Cardiac fibroblast (primary cell): Measurements from ENCODE around the gene NHLRC1.
A peak's percentile ranks its signal among the peaks of the same experiment; 100 is the strongest.

Source experiments
- DNase-seq, 2 donors: peaks; one replicate each; pipeline versions ENCODE4 v3.0.0 to v3.0.0-alpha.2; 2010; ENCODE audit warnings: low read depth in 2 of 2
- H3K4me3 ChIP-seq, 2 donors: replicated peaks in 1 of 2; 1 replicate in 1 of 2; 2 replicates in 1 of 2; pipeline ENCODE4 v1.5.1; 2011; ENCODE audit warnings: low read depth in 2 of 2, low read length in 2 of 2, mild to moderate bottlenecking in 2 of 2, moderate library complexity in 1 of 2
- CTCF ChIP-seq: IDR thresholded peaks from one replicate; pipeline ENCODE4 v1.5.1; 2011; ENCODE audit warnings: low read depth, mild to moderate bottlenecking, low read length, inconsistent platforms

The NHLRC1 gene

GRCh38 chr6:18161431-18161830 lies 39.0 kb upstream of the NHLRC1 start:
- no peak for TF ChIP-seq CTCF
- peak in 1 of 2 donors; percentile 14 for DNase-seq

GRCh38 chr6:18160911-18161310 lies 38.4 kb upstream of the NHLRC1 start:
- no peak for TF ChIP-seq CTCF
- H3K4me3 ChIP-seq: no peak overlapping the region
- peak in 1 of 2 donors; percentile 9 for DNase-seq

More at GRCh38 chr6:18161431-18161830, 39.0 kb upstream of the NHLRC1 start:
- H3K4me3 ChIP-seq: no peak overlapping the region

GRCh38 chr6:18155864-18156421 lies 33.5 kb upstream of the NHLRC1 start:
- peak; percentile 26 to 37 for DNase-seq
- peak overlapping the region; percentile 95 to 100 for H3K4me3 ChIP-seq
- TF ChIP-seq CTCF: peak; percentile 35

GRCh38 chr6:18155150-18155863 lies 32.8 kb upstream of the NHLRC1 start, which contains the start of gene KDM1B:
TSS of gene KDM1B (plus strand) at chr6:18155422. CDS start at chr6:18159896, 4,474 bp downstream.
- DNase-seq: peak; percentile 98 to 99
- TF ChIP-seq CTCF: no peak
- H3K4me3 ChIP-seq: peak within 1 kb of the TSS; percentile 95 to 100

GRCh38 chr6:18154507-18155149 lies 32.2 kb upstream of the NHLRC1 start, which contains the start of gene TPMT:
TSS of gene TPMT (minus strand) at chr6:18155077. CDS start at chr6:18149127, 5,950 bp downstream.
- DNase-seq: peak in 1 of 2 donors; percentile 11
- peak within 1 kb of the TSS; percentile 95 to 100 for H3K4me3 ChIP-seq
- TF ChIP-seq CTCF: no peak

GRCh38 chr6:18153311-18153703 lies 30.8 kb upstream of the NHLRC1 start:
- H3K4me3 ChIP-seq: no peak overlapping the region
- no peak for TF ChIP-seq CTCF
- DNase-seq: no peak
